ENCODE data around the gene BTBD7.

The BTBD7 gene

GRCh38 chr14:93329965-93330608 is 2.7 kb downstream of the BTBD7 start:
- DNase-seq (ENCODE audit: low read depth, low spot score) = no peak

- no peak for DNase-seq (ENCODE audit: low read depth, low spot score)
Measured at GRCh38 chr14:93328546-93328945, 4.3 kb downstream of the BTBD7 start.

DNA sequence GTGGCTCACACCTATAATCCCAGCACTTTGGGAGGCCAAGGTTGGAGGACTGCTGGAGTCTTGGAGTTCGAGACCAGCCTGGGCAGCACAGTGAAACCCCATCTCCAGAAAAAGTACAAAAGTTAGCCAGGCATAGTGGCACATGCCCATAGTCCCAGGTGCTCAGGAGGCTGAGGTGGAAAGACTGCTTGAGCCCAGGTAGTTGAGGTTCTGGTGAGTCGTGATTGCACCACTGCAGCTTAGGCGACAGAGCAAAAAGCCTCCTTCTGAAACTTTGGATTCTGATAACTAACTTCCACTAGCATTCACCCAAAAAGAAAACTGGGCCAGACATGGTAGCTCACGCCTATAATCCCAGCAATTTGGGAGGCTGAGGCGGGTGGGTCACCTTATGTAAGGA is 6.6 kb downstream of the BTBD7 start:
- DNase-seq (ENCODE audit: low read depth, low spot score) = no peak

DNA sequence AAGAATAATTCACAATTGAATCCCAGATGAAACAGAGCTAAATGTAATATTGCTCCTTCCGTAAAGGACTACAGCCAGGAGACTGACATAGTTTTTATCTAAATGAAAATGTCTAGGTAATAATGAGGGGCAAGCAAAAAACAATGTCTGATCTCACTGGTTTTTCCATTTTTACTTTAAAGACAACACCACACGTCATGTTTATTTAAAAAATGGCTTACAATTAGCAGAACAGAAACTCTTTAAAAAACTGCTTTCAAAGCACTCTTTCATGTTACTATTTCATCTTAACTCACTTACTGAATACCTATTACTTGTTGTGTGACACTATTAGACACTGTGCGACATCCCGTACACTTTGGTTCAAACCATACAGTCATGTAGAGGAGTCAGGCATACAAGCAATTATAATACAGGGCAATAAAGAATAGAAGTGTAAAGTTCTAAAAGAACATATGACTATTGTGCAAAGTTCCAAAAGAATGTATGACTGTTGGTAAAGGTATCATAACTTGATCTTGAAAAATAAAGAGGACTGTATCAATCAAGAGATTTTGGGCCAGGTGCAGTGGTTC is 9.1 kb downstream of the BTBD7 start:
- no peak for DNase-seq (ENCODE audit: low read depth, low spot score)

DNA sequence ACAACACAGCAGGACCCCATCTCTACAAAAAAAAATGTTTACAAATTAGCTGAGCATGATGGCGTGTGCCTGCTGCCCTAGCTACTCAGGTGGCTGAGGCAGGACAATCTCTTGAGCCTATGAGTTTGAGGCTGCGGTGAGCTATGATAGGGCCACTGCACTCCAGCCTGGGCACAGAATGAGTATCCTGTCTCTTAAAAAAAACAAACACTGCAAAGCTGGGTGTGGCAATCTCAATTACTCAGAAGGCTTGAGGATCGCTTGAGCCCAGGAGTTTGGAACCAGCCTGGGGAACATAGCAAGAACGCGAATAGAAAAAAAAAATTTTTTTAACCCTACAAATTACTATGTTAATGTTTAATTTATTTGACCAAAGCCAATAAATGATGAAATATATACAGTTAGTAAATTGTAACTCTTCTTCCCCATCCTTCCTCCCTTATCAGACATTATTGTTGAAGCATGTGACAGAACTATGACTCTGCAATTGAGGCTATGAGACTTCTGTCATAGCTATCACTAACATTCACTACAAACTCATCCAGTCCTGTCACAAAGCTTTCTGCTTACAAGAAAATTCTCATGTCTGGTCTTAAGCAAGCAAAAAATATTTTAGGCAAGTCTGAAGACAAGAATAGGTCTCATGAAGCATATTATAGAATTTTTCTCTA is 9.8 kb downstream of the BTBD7 start:
- no peak for DNase-seq (ENCODE audit: low read depth, low spot score)

GRCh38 chr14:93320489-93320888 is 12.3 kb downstream of the BTBD7 start:
- no peak for DNase-seq (ENCODE audit: low read depth, low spot score)

DNA sequence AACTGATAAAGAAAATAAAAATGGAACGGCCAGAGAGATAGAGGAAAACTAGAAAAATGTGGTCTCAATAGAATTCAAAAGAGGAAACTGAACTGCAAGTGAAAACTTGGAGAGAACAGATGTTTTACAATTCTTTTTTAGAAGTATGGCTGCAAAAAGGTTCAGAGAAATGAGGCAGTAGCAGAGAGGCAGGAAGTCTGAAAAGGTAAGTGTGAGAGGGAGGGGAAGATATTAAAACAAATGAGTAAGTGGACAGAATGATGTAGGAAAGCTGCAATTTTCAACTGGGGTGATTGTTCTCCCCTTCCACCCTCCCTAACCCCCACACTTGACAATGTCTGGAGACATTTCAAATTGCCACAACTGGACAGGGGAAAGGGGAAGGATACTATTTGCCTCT is 12.9 kb downstream of the BTBD7 start:
- no peak for DNase-seq (ENCODE audit: low read depth, low spot score)

GRCh38 chr14:93319494-93319893 is 13.3 kb downstream of the BTBD7 start:
- no peak for DNase-seq (ENCODE audit: low read depth, low spot score)

DNA sequence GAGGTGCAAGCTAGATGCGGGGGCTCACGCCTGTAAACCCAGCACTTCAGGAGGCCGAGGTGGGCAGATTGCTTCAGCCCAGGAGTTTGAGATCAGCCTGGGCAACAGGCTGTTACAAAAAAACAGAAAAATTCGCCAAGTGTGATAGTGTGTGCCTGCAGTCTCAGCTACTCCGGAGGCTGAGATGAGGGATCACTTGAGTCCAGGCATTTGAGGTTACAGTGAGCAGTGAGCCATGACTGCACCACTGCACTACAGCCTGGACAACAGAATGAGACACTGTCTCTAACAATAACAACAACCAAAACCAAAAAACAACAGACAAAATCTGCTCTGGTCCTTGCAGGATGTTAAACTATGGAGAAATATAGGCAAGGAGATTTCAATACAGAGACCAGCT is 13.9 kb downstream of the BTBD7 start:
- no peak for DNase-seq (ENCODE audit: low read depth, low spot score)

GRCh38 chr14:93317875-93318807 is 14.7 kb downstream of the BTBD7 start:
- DNase-seq (ENCODE audit: low read depth, low spot score) = peak; percentile 30

GRCh38 chr14:93317210-93317874 is 15.5 kb downstream of the BTBD7 start:
- DNase-seq (ENCODE audit: low read depth, low spot score) = no peak

DNA sequence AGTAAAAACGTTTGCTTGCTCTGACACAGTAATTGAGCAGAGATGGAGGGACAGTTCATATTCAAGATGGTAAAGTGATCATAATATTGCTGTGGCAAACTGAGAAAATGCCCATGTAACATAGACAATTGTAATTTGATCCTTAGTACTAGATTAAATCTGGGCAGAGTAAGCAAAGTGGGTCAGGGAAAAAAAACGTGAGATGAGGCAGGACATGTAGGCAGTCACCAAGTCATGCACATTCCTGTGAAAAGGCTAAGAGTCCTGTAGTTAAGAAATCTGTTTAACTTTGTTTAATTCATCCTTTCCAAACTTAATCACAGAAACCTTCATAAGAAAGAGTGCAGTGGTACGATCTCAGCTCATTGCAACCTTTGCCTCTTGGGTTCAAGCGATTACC is 16.1 kb downstream of the BTBD7 start:
- no peak for DNase-seq (ENCODE audit: low read depth, low spot score)

DNA sequence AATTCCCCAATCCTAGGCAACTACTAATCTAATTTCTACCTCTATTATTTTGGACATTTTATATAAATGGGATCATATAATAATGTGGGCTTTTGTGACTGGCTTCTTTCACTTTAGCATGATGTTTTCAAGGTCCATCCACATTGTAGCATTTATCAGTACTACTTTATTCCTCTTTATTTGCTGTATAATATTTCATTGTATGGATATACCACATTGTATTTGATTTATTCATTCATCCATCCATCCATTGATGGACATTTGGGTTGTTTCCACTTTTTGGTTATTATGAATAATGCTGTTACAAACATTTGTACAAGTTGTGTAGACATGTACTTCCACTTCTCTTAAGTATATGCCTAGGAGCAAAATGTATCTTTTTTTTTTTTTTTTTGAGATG is 17.3 kb downstream of the BTBD7 start:
- no peak for DNase-seq (ENCODE audit: low read depth, low spot score)

DNA sequence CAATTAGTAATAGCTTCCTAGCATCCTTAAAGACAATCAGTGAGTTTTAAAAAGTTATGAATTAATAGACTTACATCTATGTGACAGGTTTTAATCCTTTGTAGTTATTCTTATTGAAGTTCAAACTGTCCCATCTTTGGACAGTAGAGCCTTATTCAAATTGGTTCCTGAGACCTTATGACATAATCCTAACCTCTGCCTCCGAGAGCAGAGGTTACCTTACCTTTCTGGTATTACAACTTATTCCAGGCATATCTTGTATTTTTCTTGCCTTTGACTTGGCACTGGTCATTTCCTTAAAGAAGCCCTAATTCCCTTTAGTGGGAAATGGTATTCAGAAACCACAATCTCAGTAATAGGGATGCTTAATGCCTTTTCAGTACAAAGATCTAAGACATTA is 21.8 kb downstream of the BTBD7 start:
- DNase-seq (ENCODE audit: low read depth, low spot score) = no peak

GRCh38 chr14:93309427-93309966 is 23.3 kb downstream of the BTBD7 start:
- no peak for DNase-seq (ENCODE audit: low read depth, low spot score)

- DNase-seq (ENCODE audit: low read depth, low spot score) = no peak
Measured at GRCh38 chr14:93308686-93309345, 24.0 kb downstream of the BTBD7 start.

DNA sequence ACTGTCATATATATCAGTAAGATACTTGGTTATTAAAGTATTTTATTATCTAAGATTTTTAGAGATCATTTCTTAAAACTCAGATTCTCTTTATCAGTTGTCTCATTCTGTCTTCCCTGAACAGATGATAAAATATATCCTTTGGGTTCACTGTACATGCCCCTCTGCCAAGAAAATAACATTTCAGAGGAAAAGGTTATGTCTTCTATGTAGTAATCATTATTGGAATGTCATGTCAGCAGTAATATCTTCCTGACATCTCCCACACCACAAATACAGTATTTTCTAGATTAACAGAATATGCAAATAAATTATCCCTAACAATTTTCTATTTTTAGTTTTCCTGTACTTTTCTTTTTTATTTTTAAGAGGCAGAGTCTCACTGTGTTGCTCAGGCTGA is 26.0 kb downstream of the BTBD7 start:
- DNase-seq (ENCODE audit: low read depth, low spot score) = no peak

DNA sequence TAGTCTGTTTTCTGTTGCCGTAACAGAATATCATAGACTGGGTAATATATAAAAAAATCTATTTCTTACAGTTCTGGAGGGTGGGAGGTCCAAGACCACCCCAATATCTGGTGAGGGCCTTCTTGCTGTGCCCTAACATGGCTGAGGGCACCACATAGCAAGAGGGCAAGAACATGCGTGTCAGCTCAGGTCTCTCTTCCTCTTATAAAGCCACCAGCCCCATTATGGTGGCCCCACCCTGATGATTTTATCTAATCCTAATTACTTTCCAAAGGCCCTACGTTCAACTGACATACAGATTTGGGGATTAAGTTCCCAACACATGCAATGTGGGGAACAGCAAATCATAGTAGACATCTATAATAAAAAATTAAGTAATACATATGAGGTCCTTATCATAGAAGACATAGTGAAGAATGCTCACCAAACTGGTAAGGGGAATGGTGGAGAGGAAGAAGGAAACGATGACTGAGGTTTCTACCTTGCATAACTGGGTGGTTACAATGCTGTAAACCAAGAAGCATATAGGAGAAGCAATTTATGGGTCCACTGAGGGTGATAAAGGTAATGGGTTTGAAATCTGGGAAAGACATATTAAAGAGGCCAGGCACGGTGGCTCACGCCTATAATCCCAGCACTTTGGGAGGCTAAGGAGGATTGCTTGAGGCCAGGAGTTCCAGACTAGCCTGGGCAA is 27.0 kb downstream of the BTBD7 start:
- DNase-seq (ENCODE audit: low read depth, low spot score) = no peak

- DNase-seq (ENCODE audit: low read depth, low spot score) = no peak
Measured at GRCh38 chr14:93304771-93305170, 28.1 kb downstream of the BTBD7 start.

DNA sequence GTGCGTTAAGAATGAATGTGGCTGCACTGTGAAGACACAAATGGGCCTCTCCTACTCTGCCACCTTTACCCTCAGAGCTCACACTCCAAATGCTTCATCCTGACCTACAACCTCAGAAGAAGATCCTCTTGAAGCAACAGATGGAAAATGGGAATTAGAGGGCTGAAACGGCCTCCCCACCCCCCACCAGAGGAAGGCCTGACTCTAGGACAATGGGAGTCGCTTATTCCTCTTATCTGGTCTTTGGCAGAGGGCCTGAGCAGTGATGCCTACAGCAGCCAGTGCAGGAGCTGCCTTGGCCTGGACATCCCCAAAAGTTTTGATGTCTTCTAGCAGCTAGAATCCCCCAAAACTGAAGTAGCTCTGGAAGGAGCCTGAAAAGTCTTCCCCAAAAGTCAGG is 29.2 kb downstream of the BTBD7 start:
- no peak for DNase-seq (ENCODE audit: low read depth, low spot score)

Measured in brain pericyte (primary cell).